CD4-positive, alpha-beta T cell treated with Interleukin-17A for 1 hour (primary cell): ENCODE results near the gene GPRIN2.
"Not testable (repeated sequence)": the region's sequence is repeated elsewhere in the genome, so short reads cannot be mapped to it uniquely, and the experiment has no call there.

Experiments used
- DNase-seq: peaks from one replicate; pipeline ENCODE4 v3.0.0-alpha.2; 2020

The GPRIN2 gene

GRCh38 chr10:46534828-46535524 lies 21.5 kb downstream of the GPRIN2 start:
- DNase-seq: no peak

GRCh38 chr10:46532256-46532655 lies 24.2 kb downstream of the GPRIN2 start:
- DNase-seq: not testable (repeated sequence)

GRCh38 chr10:46530249-46531186 lies 25.9 kb downstream of the GPRIN2 start:
- DNase-seq: no peak

GRCh38 chr10:46529742-46530141 lies 26.7 kb downstream of the GPRIN2 start:
- not testable (repeated sequence) for DNase-seq

- DNase-seq: no peak
These were observed 27.5 kb downstream of the GPRIN2 start for GRCh38 chr10:46528675-46529615.

- DNase-seq: no peak
These were observed 28.2 kb downstream of the GPRIN2 start for GRCh38 chr10:46528171-46528671.

GRCh38 chr10:46527241-46527811 lies 29.1 kb downstream of the GPRIN2 start:
- no peak for DNase-seq

GRCh38 chr10:46526682-46527038 lies 29.8 kb downstream of the GPRIN2 start:
- no peak for DNase-seq

GRCh38 chr10:46525824-46526681 lies 30.4 kb downstream of the GPRIN2 start:
- no peak for DNase-seq

GRCh38 chr10:46525177-46525823 lies 31.2 kb downstream of the GPRIN2 start:
- DNase-seq: no peak

- DNase-seq: no peak
These were observed 31.8 kb downstream of the GPRIN2 start for GRCh38 chr10:46524472-46525176.

GRCh38 chr10:46523962-46524471 lies 32.4 kb downstream of the GPRIN2 start:
- DNase-seq: no peak

- DNase-seq: no peak
These were observed 33.1 kb downstream of the GPRIN2 start for GRCh38 chr10:46523119-46523961.

- DNase-seq: no peak
These were observed 34.0 kb downstream of the GPRIN2 start for GRCh38 chr10:46522295-46523118.

GRCh38 chr10:46520941-46521340 lies 35.5 kb downstream of the GPRIN2 start:
- no peak for DNase-seq

- DNase-seq: no peak
These were observed 36.1 kb downstream of the GPRIN2 start for GRCh38 chr10:46520381-46520780.

GRCh38 chr10:46518028-46518725 lies 38.3 kb downstream of the GPRIN2 start:
- no peak for DNase-seq
